Measurements from ENCODE around the gene WDHD1.

- TF ChIP-seq CTCF (conservative IDR thresholded peaks at IDR 0.05; ENCODE audit: low read length) (no peak), EZH2phosphoT487 (IDR thresholded peaks at IDR 0.05; ENCODE audit: borderline replicate concordance, low read depth, low read length) (no peak)
Measured at GRCh38 chr14:55045087-55045486, 18.2 kb upstream of the WDHD1 start.
